T-helper 1 cell treated with Interleukin-12 subunit alpha and Interleukin-12 subunit beta and Interleukin-4 antibody, amounts not matched to agents 30 μg/mL and 1 μg/mL, for 36 hours (primary cell): ENCODE measurements around the gene IL32.

ENCODE experiments used
- H3K27ac Mint-ChIP-seq: one replicate; pipeline ENCODE4 v1.8.0; 2021; ENCODE audit warnings: mild to moderate bottlenecking, mixed read lengths
- H3K27me3 Mint-ChIP-seq: one replicate; pipeline ENCODE4 v1.8.0; 2021; ENCODE audit warnings: low read depth, mixed read lengths
- H3K36me3 Mint-ChIP-seq: one replicate; pipeline ENCODE4 v1.8.0; 2021; ENCODE audit warnings: low read depth, mixed read lengths
- H3K4me1 Mint-ChIP-seq: one replicate; pipeline ENCODE4 v1.8.0; 2021; ENCODE audit warnings: low read depth, mixed read lengths
- H3K4me3 Mint-ChIP-seq: one replicate; pipeline ENCODE4 v1.8.0; 2021; ENCODE audit warnings: mild to moderate bottlenecking, moderate library complexity, mixed read lengths
- H3K9me3 Mint-ChIP-seq: one replicate; pipeline ENCODE4 v1.8.0; 2021; ENCODE audit warnings: mixed read lengths

The IL32 gene

DNA sequence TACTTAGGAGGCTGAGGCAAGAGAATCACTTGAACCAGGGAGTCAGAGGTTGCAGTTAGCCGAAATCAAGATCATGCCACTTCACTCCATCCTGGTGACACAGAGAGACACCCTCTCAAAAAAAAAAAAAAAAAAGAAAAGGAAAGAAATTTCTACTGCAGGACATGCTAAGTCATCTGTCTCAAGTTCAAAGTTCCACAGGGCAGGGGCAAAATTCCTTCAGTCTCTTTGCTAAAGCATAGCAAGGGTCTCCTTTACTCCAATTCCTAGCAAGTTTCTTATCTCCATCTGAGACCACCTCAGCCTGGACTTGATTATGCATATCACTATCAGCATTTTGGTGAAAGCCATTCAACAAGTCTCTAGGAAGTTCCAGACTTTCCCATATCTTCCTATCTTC is 19.1 kb downstream of the IL32 start:
- Mint-ChIP-seq H3K9me3 (peaks cover 12% of the 10 kb centered on the region), H3K4me1 (peaks cover 50% of the 10 kb centered on the region), H3K4me3 (no peak overlapping the region), H3K36me3 (peaks cover 22% of the 10 kb centered on the region), H3K27ac (peak overlapping the region; percentile 60), H3K27me3 (no peaks in the 10 kb centered on the region)

DNA sequence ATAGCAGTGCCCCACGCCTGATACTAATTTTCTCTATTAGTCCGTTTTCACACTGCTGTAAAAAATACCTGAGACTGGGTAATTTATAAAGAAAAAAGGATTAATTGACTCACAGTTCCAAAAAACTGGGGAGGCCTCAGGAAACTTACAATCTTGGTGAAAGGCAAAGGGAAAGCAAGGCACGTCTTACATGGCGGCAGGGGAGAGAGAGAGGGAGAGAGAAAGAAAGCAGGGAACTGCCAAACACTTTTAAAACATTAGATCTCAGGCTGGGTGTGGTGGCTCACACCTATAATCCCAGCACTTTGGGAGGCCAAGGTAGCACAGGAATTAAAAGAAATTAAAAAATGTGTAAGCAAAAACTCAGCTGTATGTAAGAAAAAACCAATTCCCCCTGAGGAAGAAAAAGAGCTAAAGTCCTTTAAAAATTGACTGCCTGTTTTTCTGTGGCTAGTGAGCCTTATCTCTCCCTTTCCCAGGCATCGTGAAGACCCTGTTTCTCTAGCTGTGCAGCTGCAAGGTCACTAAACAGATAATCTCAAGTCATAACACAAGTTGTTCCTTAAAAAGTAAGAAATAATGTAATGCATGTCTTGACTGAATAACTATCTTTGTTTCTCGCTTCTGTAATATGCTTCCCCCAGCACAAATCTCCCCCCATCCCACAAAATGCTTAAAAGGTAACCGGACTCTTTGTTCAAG is 19.7 kb downstream of the IL32 start:
- Mint-ChIP-seq H3K27ac (peak overlapping the region; percentile 60), H3K4me1 (peaks cover 44% of the 10 kb centered on the region), H3K27me3 (no peaks in the 10 kb centered on the region), H3K36me3 (peaks cover 17% of the 10 kb centered on the region), H3K9me3 (peaks cover 7% of the 10 kb centered on the region), H3K4me3 (peak overlapping the region; percentile 58)

DNA sequence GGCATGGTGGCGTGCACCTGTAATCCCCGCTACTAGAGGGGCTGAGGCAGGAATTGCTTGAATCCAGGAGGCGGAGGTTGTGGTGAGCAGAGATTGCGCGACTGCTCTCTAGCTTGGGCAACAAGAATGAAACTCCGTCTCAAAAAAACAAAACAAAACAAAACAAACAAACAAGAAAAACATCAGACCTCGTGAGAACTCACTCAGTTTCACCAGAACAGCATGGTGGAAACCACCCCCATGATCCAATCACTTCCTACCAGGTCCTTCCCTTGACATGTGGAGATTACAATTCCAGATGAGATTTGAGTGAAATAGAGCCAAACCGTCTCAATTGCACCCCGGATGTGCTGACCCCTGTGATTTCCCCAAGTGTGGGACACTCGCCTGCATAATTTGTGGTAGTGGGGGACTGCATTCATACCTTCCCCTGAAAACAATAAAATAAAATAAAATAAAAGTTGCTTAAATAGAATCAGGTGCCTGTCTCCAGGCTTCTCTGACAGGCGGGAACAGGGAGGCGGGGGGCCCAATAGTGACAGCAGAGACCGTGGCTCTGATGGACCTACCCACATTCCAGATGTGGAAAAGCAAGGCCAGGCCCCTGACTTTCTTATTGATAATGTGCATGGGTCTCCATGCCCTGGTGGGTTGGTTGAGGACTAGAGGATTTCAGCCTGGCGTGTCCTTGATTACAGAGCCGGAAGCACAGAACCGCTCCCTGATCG is 20.6 kb downstream of the IL32 start:
- Mint-ChIP-seq H3K27ac (peak overlapping the region; percentile 60), H3K36me3 (peaks cover 13% of the 10 kb centered on the region), H3K27me3 (no peaks in the 10 kb centered on the region), H3K4me3 (peak overlapping the region; percentile 57), H3K4me1 (peaks cover 37% of the 10 kb centered on the region), H3K9me3 (peaks cover 2% of the 10 kb centered on the region)

DNA sequence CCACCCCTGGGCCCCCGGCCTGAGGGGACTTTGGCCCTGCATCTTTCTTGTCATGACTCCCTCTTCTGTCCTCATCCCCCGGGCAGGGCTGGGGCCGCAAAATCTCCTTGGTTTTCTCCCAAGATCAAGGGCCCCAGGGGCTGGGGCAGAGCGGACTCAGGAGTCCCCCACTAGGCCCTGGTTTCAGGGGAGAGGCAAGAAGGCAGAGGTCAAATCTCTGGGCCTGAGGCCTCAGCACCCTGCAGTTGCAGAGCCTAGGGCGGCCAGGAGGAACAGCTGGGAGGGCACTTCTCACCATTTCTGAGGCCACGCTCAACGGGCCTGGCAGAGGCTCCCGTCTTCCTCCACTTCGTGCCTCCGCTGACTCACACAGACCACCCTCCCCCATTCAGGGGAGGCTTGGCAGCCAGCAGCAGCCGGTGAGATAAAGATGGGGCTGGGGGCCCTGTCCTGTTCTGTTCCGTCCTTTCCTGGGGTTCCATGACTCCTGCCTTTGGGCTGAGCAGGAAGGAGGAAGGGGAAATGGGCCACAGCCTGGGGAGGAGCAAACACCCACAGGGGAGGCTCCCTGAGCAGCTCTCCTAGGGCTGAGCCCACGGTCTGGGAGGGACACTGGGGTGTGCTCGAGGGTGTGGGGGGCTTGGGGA is 21.3 kb downstream of the IL32 start:
- H3K9me3 Mint-ChIP-seq, result no peaks in the 10 kb centered on the region
- H3K27me3 Mint-ChIP-seq, result no peaks in the 10 kb centered on the region
- H3K4me1 Mint-ChIP-seq, result peaks cover 38% of the 10 kb centered on the region
- peak overlapping the region; percentile 31 for H3K27ac Mint-ChIP-seq
- H3K4me3 Mint-ChIP-seq, result peak overlapping the region; percentile 57
- H3K36me3 Mint-ChIP-seq, result peaks cover 11% of the 10 kb centered on the region

DNA sequence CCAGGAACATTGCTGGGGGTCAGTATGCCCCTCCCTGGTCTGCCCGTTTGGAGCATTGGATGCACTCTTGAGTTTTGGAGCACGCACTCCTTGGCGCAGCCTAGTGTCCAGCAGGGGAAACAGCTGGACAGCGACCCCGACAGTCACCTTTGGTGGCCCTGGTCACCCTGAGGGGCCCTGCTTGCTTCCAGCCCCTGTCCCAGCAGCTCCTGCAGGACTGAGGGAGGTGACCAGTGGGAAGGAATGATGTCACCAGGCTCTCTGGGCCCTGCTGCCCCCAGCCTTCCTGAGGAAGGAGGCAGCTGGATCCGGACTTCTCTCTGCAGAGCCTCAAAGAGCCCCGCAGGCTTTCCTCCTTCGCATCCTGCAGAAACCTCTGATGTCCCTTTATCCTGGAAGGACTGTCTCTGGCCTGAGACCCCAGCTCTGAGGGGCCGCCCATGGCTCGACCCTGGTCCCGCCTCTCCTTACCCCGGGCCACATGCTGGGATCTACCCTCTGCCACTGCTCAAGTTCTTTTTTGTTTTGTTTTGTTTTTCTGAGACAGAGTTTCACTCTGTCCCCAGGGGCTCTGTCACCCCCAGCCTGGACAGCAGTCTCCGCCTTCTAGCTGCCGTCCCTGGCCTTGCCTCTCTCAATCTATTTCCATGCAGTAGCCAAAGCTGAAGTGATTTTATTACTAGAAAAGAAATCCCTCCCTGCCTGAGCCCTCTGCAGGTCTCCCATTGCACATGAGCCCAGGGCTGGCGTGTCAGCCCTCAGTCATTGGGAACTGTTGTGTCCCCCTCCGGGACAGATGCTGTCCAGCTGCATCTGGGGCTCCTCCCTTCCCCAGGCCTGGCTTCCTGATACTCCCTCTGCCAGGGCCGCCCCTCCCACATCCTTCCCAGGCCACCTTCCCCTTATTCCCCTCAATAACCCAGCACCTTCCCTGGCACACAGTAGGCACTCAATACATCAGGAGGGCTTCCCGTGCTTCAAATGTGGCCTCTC is 22.1 kb downstream of the IL32 start:
- no peaks in the 10 kb centered on the region for H3K27me3 Mint-ChIP-seq
- H3K27ac Mint-ChIP-seq, result peak overlapping the region; percentile 69
- H3K9me3 Mint-ChIP-seq, result no peaks in the 10 kb centered on the region
- H3K36me3 Mint-ChIP-seq, result peaks cover 11% of the 10 kb centered on the region
- H3K4me1 Mint-ChIP-seq, result peaks cover 38% of the 10 kb centered on the region
- peak overlapping the region; percentile 57 for H3K4me3 Mint-ChIP-seq

DNA sequence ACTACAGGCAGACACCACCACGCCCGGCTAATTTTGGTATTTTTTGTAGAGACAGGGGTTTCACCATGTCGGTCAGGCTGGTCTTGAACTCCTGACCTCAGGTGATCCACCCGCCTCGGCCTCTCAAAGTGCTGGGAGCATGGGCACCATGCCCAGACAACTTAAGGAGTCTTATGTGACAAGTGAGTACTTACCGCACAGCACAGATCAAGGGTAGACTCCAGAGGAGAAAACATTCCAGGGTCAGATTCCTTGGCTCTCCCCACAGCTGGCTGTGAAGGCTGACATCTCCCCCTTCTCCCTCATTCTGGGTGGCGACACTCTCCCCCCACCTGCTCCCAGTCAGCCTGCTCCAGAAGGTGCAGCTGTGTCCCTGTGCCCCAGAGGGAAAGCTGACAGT is 23.0 kb downstream of the IL32 start:
- Mint-ChIP-seq H3K27me3 (no peaks in the 10 kb centered on the region), H3K4me3 (peak overlapping the region; percentile 10), H3K36me3 (peaks cover 7% of the 10 kb centered on the region), H3K27ac (peak overlapping the region; percentile 20), H3K9me3 (no peaks in the 10 kb centered on the region), H3K4me1 (peaks cover 34% of the 10 kb centered on the region)

DNA sequence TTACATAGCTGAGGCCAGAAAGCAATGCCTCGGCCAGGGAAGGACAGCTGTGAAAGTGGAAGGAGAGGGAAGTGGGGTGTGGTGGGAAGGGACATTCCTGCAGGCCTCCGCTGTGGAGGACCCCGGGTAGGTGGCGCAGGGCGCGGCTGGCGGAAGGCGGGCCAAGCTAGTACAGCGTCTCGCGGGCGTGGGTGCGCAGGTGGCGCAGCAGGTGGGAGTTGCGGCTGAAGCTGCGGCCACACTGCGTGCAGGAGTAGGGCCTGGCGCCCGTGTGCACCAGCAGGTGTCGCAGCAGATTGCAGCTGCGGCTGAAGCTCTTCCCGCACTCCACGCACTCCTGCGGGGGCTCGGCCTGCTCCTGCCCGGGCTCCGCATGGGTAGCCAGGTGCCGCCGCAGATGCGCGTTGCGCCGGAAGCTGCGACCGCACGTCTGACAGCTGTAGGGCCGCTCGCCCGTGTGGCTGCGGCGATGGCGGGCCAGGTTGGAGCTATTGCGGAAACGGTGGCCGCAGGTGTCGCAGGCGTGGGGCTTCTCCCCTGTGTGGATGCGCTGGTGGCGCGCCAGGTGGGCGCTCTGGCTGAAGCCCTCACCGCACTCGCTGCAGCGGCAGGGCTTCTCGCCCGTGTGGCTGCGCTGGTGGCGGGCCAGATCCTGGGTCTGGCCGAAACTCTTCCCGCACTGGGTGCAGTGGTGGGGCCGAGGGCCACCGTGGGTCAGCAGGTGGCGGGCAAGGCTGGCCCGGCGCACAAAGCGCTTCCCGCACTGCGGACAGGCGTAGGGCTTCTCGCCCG is 23.7 kb downstream of the IL32 start:
- H3K4me1 Mint-ChIP-seq, result peaks cover 34% of the 10 kb centered on the region
- H3K27ac Mint-ChIP-seq, result peak overlapping the region; percentile 20
- H3K27me3 Mint-ChIP-seq, result no peaks in the 10 kb centered on the region
- no peaks in the 10 kb centered on the region for H3K9me3 Mint-ChIP-seq
- no peak overlapping the region for H3K4me3 Mint-ChIP-seq
- H3K36me3 Mint-ChIP-seq, result peaks cover 7% of the 10 kb centered on the region

DNA sequence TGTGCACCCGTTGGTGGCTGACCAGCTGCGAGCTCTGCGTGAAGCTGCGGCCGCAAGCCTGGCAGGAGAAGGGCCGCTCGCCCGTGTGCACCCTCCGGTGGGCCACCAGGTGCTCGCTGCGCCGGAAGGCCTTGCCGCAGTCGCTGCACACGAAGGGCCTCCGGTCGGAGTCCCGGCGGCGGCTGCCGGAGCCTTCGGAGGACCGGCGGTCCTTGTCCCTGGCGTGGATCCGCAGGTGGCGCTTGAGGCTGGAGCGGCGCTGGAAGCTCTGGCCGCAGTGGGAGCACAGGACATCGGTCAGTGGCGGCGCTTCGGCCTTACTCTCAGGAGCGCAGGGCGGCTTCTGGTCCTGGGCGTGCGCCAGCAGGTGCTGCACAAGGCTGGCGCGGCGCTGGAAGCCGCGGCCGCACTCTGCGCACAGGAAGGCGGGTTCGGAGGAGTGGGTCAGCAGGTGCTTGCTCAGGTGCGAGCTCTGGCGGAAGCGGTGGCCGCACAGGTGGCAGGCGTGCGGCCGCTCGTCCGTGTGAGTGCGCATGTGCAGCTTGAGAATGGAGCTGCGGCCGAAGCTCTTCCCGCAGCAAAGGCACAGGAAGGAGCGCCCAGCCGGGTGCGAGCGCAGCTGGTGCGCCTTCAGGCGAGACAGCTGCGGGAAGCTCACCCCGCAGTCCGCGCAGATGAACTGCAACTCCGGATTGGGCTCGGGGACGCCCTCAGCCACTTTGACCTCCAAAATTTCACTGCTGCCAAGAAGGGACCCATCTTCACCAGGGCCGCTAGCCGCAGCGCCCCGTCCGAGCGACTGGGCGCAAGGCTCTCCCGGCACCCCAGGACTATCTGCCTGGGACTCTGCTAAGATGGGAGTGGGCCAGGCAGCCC is 24.5 kb downstream of the IL32 start:
- Mint-ChIP-seq H3K4me1 (peaks cover 35% of the 10 kb centered on the region), H3K36me3 (peaks cover 6% of the 10 kb centered on the region), H3K27ac (no peak overlapping the region), H3K9me3 (no peaks in the 10 kb centered on the region), H3K27me3 (no peaks in the 10 kb centered on the region), H3K4me3 (no peak overlapping the region)

DNA sequence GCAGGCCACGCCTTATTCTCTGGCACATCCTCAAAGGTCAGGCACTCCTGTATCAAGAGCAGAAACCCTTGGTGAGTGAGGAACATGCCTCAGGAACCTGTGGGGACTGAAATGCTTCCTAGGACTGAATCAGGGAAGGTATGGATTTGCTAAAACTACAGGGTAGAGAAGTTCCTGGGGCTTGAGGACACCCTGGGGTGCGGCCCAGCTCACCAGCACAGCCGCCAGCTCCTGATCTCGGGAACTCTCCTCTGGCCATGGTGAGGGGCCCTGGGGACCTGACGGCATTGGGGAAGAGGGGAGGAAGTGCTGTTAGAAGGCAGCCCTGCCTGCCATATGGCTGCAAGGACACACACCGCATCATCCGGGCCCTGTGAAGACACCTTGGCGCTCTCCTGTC is 26.1 kb downstream of the IL32 start:
- Mint-ChIP-seq H3K27me3 (no peaks in the 10 kb centered on the region), H3K4me3 (no peak overlapping the region), H3K4me1 (peaks cover 34% of the 10 kb centered on the region), H3K9me3 (no peaks in the 10 kb centered on the region), H3K27ac (no peak overlapping the region), H3K36me3 (peaks cover 3% of the 10 kb centered on the region)

DNA sequence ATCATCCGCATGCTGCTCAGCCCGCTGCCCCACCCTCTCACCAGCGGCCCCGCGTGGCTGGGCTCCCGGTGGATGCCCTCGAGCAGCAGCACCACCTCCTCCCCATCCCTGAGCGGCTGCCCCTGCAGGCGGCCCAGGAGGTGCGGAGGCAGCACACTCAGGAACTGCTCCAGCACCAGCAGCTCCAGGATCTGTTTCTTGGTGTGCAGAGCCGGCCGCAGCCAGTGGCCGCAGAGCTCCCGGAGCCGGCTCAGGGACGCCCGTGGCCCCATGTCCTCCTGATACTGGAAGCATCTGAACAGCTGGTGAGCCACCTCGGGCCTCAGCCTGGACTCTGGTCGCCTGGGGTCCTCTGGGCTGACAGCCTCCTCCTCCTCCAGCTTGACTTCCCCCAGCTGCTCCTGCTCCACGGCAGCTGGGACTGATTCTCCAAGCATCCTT is 27.1 kb downstream of the IL32 start:
- peaks cover 33% of the 10 kb centered on the region for H3K4me1 Mint-ChIP-seq
- H3K9me3 Mint-ChIP-seq, result no peaks in the 10 kb centered on the region
- no peak overlapping the region for H3K4me3 Mint-ChIP-seq
- no peaks in the 10 kb centered on the region for H3K27me3 Mint-ChIP-seq
- H3K36me3 Mint-ChIP-seq, result peaks cover 3% of the 10 kb centered on the region
- no peak overlapping the region for H3K27ac Mint-ChIP-seq

DNA sequence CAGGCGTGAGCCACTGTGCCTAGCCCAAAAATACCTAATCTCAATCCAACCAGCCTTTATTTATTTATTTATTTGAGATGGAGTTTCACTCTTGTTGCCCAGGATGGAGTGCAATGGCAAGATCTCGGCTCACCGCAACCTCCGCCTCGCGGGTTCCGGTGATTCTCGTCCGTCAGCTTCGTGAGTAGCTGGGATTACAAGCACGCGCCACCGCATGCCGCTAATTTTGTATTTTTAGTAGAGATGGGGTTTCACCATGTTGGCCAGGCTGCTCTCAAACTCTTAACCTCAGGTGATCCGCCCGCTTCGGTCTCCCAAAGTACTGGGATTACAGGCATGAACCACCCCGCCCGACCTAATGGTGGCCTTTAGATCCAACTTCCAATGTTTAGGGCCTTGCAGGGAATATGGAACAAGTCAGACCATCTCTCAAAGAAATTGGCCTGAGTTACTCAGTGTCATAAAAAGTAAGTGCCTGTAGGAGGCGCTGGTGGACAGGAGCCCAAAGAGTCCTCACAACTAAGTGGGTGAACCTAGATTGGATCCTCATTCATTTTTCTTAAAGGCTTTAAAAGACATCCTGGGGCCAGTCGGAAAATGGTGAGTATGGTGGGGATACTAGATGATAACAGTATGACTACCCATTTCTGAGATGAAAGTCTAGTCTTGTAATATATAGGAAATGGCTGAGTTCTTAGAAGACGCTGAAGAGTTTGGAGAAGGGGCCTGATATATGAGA is 29.0 kb downstream of the IL32 start:
- peaks cover 30% of the 10 kb centered on the region for H3K4me1 Mint-ChIP-seq
- peak overlapping the region; percentile 52 for H3K27ac Mint-ChIP-seq
- peak overlapping the region; percentile 14 for H3K4me3 Mint-ChIP-seq
- peaks cover 3% of the 10 kb centered on the region for H3K36me3 Mint-ChIP-seq
- no peaks in the 10 kb centered on the region for H3K27me3 Mint-ChIP-seq
- H3K9me3 Mint-ChIP-seq, result no peaks in the 10 kb centered on the region

DNA sequence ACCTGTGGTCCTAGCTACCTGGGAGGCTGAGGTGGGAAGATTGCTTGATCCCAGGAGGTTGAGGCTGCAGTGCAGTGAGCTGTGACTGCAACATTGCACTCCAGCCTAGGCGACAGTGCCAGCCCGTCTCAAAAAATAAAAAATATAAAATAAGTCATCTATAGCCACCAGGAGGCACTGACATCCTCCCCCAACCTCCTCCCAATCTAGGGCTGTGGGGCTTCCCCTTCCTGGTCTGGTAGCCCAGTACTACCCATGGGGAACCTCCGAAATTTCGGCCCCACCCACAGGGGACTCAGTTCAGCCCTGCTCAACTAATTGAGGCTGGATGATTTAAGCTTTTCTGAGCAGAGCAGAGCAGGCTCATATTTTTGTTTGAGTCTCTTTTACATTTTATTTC is 30.4 kb downstream of the IL32 start:
- peaks cover 37% of the 10 kb centered on the region for H3K4me1 Mint-ChIP-seq
- no peaks in the 10 kb centered on the region for H3K9me3 Mint-ChIP-seq
- H3K36me3 Mint-ChIP-seq, result peaks cover 3% of the 10 kb centered on the region
- H3K27me3 Mint-ChIP-seq, result no peaks in the 10 kb centered on the region
- no peak overlapping the region for H3K27ac Mint-ChIP-seq
- H3K4me3 Mint-ChIP-seq, result no peak overlapping the region
